Right atrium auricular region (tissue), 2 donors: ENCODE results near the gene ITPKB. TPM values are rescaled to one million over a fixed set of nuclear protein-coding genes. Genes with fewer than 3 reads are reported as not detected.

Source experiments
- DNase-seq: peaks from one replicate; pipeline ENCODE4 v3.0.0-alpha.2; 2019; ENCODE audit warnings: low spot score
- H3K27ac ChIP-seq, 2 donors: fragments of 200-600 bp; sonication (generic); 1 replicate in 1 of 2; 2 replicates in 1 of 2; pipeline ENCODE4 v1.5.1; 2016 to 2019
- H3K27me3 ChIP-seq, 2 donors: fragments of 200-600 bp; sonication (generic); one replicate each; pipeline versions ENCODE4 v1.5.1 to v1.6.0; 2017 to 2019
- H3K36me3 ChIP-seq: fragments of 200-600 bp; sonication (generic); one replicate; pipeline ENCODE4 v1.5.1; 2016
- H3K4me1 ChIP-seq, 2 donors: fragments of 200-600 bp; sonication (generic); one replicate each; pipeline versions ENCODE4 v1.5.1 to v1.6.0; 2017 to 2019
- H3K4me3 ChIP-seq, 2 donors: fragments of 200-600 bp; sonication (generic); 1 replicate in 1 of 2; 2 replicates in 1 of 2; pipeline ENCODE4 v1.5.1; 2017 to 2019; ENCODE audit warnings: mild to moderate bottlenecking in 1 of 2, moderate library complexity in 1 of 2
- H3K9me3 ChIP-seq, 2 donors: fragments of 200-600 bp; sonication (generic); one replicate each; pipeline ENCODE4 v1.5.1; 2019
- total RNA-seq, 2 donors: library from RNA; depleted of rRNA; stranded (reverse); fragments of >200 nt; gene quantifications; one replicate each; pipeline ENCODE4 v1.1.0, GENCODE V29; 2016
- TF ChIP-seq, protein P1 (sequence below), 2 donors: fragments of 200-600 bp; sonication (generic); IDR thresholded peaks; one replicate each; pipeline ENCODE4 v1.5.1; 2019; ENCODE audit warnings: antibody characterized with exemption in 2 of 2

Gene ITPKB
- total RNA-seq, 2 donors from 2014 or later: 10.8 to 11.0 TPM

DNA sequence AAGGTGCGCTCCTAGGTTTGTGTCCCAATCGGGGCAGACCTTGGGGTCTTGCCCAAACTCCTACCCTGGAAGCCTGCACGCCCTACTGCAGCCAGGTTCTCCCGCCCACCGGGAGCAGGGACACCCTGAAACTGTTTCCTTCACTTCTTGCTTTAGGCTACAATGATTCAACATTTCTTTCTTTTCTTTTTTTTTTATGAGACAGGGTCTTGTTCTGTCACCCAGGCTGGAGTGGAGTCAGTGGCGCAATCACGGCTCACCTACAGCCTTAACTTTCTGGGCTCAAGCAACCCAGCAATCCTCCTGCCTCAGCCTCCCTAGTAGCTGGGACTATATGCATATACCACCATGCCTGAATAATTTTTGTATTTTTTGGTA lies 75.8 kb downstream of the ITPKB start:
- no peak for DNase-seq
- TF ChIP-seq, protein P1, sequence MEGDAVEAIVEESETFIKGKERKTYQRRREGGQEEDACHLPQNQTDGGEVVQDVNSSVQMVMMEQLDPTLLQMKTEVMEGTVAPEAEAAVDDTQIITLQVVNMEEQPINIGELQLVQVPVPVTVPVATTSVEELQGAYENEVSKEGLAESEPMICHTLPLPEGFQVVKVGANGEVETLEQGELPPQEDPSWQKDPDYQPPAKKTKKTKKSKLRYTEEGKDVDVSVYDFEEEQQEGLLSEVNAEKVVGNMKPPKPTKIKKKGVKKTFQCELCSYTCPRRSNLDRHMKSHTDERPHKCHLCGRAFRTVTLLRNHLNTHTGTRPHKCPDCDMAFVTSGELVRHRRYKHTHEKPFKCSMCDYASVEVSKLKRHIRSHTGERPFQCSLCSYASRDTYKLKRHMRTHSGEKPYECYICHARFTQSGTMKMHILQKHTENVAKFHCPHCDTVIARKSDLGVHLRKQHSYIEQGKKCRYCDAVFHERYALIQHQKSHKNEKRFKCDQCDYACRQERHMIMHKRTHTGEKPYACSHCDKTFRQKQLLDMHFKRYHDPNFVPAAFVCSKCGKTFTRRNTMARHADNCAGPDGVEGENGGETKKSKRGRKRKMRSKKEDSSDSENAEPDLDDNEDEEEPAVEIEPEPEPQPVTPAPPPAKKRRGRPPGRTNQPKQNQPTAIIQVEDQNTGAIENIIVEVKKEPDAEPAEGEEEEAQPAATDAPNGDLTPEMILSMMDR (IDR thresholded peaks at IDR 0.05): no peak
- Histone ChIP-seq H3K27me3 (no peaks in the 10 kb centered on the region), H3K36me3 (no peaks in the 10 kb centered on the region), H3K9me3 (no peaks in the 10 kb centered on the region), H3K4me3 (no peak overlapping the region), H3K27ac (peak overlapping the region; percentile 84 to 87), H3K4me1 (peaks cover 5 to 100% of the 10 kb centered on the region in 2 donors)

DNA sequence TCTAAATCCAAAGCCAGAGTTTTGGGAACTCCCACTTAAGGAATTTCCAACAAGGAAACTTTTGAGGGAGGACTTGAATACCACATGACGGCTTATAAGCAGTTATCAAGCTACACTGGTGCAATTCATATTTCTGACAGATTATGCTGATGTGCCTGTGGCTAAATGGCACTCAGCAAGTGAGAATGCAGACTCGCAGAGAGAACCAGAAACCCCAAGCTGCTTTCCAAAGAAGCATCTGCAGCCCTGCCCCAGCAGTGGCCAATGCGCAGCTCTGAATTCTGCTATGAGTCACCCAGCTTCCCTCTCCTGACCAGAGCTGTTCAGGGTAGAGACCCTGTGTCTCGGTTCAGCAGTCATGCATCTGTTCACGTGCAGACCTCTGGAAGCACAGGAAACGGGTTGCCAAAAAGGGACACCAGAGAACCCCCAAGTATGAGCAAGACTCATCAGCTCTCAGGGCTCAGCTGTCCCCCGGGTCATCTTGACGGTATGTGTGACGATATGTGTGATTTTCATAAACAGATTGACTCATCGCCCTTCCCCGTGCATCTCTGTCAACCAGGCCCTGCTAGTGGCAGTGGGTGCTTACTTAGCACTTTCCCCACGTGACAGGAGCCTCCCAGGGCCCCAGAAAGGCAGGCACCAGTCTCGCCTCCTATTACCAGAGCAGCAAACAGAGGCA lies 76.3 kb downstream of the ITPKB start:
- H3K27ac ChIP-seq: peak overlapping the region; percentile 84 to 87
- TF ChIP-seq, protein P1 (IDR thresholded peaks at IDR 0.05): no peak

DNA sequence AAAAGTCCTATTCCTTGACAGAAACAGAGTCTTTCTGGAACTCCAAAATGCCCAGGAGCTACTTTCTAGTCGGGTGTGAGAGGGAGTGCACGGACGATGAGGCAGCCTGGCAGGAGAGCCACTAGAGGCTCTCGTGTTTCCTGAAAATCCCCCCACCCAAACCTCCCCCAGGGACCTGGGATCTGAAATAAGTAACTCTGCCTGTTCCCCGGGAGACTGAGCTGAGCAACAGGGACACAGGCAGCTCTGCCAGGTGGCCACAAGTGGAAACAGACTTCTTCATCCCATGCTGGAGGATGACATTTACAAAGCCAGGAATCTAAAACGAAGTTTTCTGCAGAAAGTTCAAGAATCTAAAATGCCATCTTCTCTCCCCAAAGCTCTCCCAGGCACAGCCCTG lies 77.1 kb downstream of the ITPKB start:
- Histone ChIP-seq H3K9me3 (no peaks in the 10 kb centered on the region), H3K4me1 (peaks cover 5 to 100% of the 10 kb centered on the region in 2 donors), H3K4me3 (no peak overlapping the region), H3K27me3 (no peaks in the 10 kb centered on the region), H3K27ac (peak overlapping the region; percentile 84 to 87), H3K36me3 (no peaks in the 10 kb centered on the region)
- TF ChIP-seq, protein P1 (IDR thresholded peaks at IDR 0.05): no peak
- no peak for DNase-seq

More for the DNA sequence above, 76.3 kb downstream of the ITPKB start:
- Histone ChIP-seq H3K4me3 (no peak overlapping the region), H3K9me3 (no peaks in the 10 kb centered on the region), H3K27me3 (no peaks in the 10 kb centered on the region), H3K4me1 (peaks cover 5 to 100% of the 10 kb centered on the region in 2 donors), H3K36me3 (no peaks in the 10 kb centered on the region)
- DNase-seq: peak; percentile 95

DNA sequence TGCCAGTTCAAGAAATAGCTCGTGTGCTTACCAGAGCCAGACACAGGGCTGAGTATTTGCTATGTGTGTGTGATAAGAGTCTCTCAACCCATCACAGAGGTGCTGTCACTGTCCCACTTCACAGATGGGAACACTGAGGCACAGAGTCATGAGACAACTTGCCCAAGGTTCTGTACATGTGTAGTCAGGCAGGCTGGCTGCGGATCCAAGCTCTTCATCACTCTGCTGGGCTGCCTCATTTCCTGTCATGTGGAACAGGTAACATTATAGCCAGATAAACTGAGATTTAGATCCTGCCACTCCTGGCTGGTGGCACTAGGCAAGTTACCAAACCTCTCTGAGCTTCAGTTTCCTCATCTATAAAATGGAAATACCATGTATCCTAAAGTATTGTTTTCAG lies 77.8 kb downstream of the ITPKB start:
- Histone ChIP-seq H3K36me3 (no peaks in the 10 kb centered on the region), H3K4me3 (no peak overlapping the region), H3K9me3 (no peaks in the 10 kb centered on the region), H3K4me1 (peaks cover 5 to 100% of the 10 kb centered on the region in 2 donors), H3K27me3 (no peaks in the 10 kb centered on the region), H3K27ac (peak overlapping the region; percentile 84 to 87)
- DNase-seq: no peak
- TF ChIP-seq, protein P1 (IDR thresholded peaks at IDR 0.05): no peak

DNA sequence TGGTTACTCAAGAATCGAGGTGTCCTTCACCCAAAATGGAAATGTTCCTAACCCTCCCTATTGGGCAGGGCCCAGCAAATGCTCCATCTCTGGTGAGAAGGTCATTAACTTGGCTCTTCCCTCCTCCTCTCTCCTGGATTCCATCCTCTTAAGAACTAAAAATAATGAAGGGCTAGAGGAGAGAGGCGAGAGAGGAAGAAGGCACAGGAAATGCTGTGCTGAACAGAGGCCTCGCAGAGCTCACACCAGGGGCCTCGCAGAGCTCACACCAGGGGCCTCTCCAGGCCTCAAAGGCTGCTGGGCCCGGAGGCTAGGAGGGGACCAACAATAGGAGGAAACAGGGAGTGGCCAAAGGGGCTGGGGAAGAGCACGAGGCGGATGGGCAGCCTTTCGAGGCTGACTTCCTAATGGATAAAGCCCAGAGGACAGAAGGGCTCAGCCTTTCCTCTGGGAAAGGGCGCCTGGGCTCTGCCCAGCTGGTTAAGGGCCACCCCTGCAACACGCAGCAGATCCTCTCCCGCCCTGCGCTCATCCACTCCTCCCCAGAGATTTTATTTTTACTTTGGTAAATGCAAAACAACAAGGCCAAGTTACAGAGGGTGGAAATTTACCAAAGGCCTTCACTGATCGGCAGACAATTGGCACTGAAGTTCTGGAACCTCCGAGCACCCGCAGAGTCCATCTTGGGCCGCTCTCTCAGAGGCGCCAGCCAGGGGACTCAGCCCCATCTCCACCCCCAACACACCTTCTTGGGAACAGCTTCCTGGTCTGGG lies 78.5 kb downstream of the ITPKB start:
- Histone ChIP-seq H3K4me1 (peaks cover 5 to 100% of the 10 kb centered on the region in 2 donors), H3K36me3 (no peaks in the 10 kb centered on the region), H3K27me3 (no peaks in the 10 kb centered on the region), H3K27ac (peak overlapping the region; percentile 84 to 87), H3K9me3 (no peaks in the 10 kb centered on the region), H3K4me3 (no peak overlapping the region)
- no peak for DNase-seq
- TF ChIP-seq, protein P1 (IDR thresholded peaks at IDR 0.05): no peak
